ENCODE measurements around the gene ENPP6. TPM values are rescaled to one million over a fixed set of nuclear protein-coding genes. Genes with fewer than 3 reads are reported as not detected.

The ENPP6 gene
- total and polyA plus RNA-seq, 2 experiments from 2014 or later: 0.11 TPM; not detected in 1

GRCh38 chr4:184192933-184193332 lies 24.7 kb downstream of the ENPP6 start (continued):
- TF ChIP-seq EZH2phosphoT487 (IDR thresholded peaks at IDR 0.05; ENCODE audit: unreplicated experiment) (no peak), POLR2AphosphoS5 (IDR thresholded peaks at IDR 0.05; ENCODE audit: low read depth) (no peak), CREB1 (CRISPR knock-in tag; IDR thresholded peaks at IDR 0.05; ENCODE audit: low read depth) (no peak), ZNF331 (CRISPR knock-in tag; IDR thresholded peaks at IDR 0.05; ENCODE audit: low read depth) (no peak), NANOG (IDR thresholded peaks at IDR 0.05; ENCODE audit: borderline replicate concordance) (no peak)
- TF ChIP-seq, protein P1, sequence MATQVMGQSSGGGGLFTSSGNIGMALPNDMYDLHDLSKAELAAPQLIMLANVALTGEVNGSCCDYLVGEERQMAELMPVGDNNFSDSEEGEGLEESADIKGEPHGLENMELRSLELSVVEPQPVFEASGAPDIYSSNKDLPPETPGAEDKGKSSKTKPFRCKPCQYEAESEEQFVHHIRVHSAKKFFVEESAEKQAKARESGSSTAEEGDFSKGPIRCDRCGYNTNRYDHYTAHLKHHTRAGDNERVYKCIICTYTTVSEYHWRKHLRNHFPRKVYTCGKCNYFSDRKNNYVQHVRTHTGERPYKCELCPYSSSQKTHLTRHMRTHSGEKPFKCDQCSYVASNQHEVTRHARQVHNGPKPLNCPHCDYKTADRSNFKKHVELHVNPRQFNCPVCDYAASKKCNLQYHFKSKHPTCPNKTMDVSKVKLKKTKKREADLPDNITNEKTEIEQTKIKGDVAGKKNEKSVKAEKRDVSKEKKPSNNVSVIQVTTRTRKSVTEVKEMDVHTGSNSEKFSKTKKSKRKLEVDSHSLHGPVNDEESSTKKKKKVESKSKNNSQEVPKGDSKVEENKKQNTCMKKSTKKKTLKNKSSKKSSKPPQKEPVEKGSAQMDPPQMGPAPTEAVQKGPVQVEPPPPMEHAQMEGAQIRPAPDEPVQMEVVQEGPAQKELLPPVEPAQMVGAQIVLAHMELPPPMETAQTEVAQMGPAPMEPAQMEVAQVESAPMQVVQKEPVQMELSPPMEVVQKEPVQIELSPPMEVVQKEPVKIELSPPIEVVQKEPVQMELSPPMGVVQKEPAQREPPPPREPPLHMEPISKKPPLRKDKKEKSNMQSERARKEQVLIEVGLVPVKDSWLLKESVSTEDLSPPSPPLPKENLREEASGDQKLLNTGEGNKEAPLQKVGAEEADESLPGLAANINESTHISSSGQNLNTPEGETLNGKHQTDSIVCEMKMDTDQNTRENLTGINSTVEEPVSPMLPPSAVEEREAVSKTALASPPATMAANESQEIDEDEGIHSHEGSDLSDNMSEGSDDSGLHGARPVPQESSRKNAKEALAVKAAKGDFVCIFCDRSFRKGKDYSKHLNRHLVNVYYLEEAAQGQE (IDR thresholded peaks at IDR 0.05; ENCODE audit: unreplicated experiment): no peak

DNA sequence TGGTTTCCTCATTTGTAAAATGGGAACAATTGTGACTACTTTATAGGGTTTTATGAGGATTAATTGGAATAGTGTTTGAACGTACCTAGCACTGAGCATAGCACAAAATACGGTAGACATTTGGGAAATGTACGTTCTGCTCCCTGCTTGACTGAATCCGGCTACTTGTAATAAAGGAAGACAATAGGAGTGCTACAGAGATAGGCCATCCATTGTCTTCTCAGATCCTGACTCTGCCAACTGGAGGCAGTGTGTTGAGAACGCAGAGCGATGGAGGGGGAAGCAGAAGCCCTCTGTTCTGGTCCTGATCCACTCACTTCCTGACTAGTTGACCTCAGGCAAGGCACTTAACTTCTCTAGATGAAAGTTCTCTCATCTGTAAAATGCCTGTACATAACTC lies 26.4 kb downstream of the ENPP6 start:
- Histone ChIP-seq H3K36me3 (ENCODE audit: insufficient read depth) (no peaks in the 10 kb centered on the region), H2AFZ (no peak overlapping the region), H3K4me2 (no peak overlapping the region), H4K20me1 (replicated peaks; ENCODE audit: insufficient read depth) (no peaks in the 10 kb centered on the region), H3K27me3 (ENCODE audit: insufficient read depth) (no peaks in the 10 kb centered on the region), H3K9me2 (ENCODE audit: insufficient read depth) (0 out of 2 replicates have a peak, but pooled peaks cover 3% of the 10 kb centered on the region), H3K27ac (ENCODE audit: low read depth) (no peak overlapping the region), H3K79me2 (replicated peaks; ENCODE audit: insufficient read depth) (no peaks in the 10 kb centered on the region), H3K4me1 (ENCODE audit: insufficient read depth) (no peaks in the 10 kb centered on the region), H3F3A (replicated peaks; ENCODE audit: low read depth) (no peaks in the 10 kb centered on the region), H3K4me3 (no peak overlapping the region)
- ATAC-seq (no peak), DNase-seq (ENCODE audit: low spot score) (no peak)
- H3K4me3 Mint-ChIP-seq: no peak overlapping the region
- peaks cover 15% of the 10 kb centered on the region; the same call in 2 of the 3 replicates for H3K9me3 Mint-ChIP-seq
- peaks cover 11% of the 10 kb centered on the region for H3K36me3 Mint-ChIP-seq (ENCODE audit: low read depth)
- H3K27ac Mint-ChIP-seq: no peak overlapping the region
- no peak for TF ChIP-seq EZH2phosphoT487 (IDR thresholded peaks at IDR 0.05; ENCODE audit: unreplicated experiment)
- TF ChIP-seq CREB1 (CRISPR knock-in tag; IDR thresholded peaks at IDR 0.05; ENCODE audit: low read depth): no peak
- no peak for TF ChIP-seq NANOG (IDR thresholded peaks at IDR 0.05; ENCODE audit: borderline replicate concordance)
- TF ChIP-seq, protein P2, sequence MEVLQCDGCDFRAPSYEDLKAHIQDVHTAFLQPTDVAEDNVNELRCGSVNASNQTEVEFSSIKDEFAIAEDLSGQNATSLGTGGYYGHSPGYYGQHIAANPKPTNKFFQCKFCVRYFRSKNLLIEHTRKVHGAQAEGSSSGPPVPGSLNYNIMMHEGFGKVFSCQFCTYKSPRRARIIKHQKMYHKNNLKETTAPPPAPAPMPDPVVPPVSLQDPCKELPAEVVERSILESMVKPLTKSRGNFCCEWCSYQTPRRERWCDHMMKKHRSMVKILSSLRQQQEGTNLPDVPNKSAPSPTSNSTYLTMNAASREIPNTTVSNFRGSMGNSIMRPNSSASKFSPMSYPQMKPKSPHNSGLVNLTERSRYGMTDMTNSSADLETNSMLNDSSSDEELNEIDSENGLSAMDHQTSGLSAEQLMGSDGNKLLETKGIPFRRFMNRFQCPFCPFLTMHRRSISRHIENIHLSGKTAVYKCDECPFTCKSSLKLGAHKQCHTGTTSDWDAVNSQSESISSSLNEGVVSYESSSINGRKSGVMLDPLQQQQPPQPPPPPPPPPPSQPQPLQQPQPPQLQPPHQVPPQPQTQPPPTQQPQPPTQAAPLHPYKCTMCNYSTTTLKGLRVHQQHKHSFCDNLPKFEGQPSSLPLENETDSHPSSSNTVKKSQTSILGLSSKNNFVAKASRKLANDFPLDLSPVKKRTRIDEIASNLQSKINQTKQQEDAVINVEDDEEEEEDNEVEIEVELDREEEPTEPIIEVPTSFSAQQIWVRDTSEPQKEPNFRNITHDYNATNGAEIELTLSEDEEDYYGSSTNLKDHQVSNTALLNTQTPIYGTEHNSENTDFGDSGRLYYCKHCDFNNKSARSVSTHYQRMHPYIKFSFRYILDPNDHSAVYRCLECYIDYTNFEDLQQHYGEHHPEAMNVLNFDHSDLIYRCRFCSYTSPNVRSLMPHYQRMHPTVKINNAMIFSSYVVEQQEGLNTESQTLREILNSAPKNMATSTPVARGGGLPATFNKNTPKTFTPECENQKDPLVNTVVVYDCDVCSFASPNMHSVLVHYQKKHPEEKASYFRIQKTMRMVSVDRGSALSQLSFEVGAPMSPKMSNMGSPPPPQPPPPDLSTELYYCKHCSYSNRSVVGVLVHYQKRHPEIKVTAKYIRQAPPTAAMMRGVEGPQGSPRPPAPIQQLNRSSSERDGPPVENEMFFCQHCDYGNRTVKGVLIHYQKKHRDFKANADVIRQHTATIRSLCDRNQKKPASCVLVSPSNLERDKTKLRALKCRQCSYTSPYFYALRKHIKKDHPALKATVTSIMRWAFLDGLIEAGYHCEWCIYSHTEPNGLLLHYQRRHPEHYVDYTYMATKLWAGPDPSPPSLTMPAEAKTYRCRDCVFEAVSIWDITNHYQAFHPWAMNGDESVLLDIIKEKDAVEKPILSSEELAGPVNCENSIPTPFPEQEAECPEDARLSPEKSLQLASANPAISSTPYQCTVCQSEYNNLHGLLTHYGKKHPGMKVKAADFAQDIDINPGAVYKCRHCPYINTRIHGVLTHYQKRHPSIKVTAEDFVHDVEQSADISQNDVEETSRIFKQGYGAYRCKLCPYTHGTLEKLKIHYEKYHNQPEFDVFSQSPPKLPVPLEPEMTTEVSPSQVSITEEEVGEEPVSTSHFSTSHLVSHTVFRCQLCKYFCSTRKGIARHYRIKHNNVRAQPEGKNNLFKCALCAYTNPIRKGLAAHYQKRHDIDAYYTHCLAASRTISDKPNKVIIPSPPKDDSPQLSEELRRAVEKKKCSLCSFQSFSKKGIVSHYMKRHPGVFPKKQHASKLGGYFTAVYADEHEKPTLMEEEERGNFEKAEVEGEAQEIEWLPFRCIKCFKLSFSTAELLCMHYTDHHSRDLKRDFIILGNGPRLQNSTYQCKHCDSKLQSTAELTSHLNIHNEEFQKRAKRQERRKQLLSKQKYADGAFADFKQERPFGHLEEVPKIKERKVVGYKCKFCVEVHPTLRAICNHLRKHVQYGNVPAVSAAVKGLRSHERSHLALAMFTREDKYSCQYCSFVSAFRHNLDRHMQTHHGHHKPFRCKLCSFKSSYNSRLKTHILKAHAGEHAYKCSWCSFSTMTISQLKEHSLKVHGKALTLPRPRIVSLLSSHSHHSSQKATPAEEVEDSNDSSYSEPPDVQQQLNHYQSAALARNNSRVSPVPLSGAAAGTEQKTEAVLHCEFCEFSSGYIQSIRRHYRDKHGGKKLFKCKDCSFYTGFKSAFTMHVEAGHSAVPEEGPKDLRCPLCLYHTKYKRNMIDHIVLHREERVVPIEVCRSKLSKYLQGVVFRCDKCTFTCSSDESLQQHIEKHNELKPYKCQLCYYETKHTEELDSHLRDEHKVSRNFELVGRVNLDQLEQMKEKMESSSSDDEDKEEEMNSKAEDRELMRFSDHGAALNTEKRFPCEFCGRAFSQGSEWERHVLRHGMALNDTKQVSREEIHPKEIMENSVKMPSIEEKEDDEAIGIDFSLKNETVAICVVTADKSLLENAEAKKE (CRISPR knock-in tag; IDR thresholded peaks at IDR 0.05): no peak
- TF ChIP-seq EZH2 (IDR thresholded peaks at IDR 0.05; ENCODE audit: low read depth, unreplicated experiment): no peak
- TF ChIP-seq STAT1 (IDR thresholded peaks at IDR 0.05; ENCODE audit: unreplicated experiment): no peak
- no peak for TF ChIP-seq ZNF331 (CRISPR knock-in tag; IDR thresholded peaks at IDR 0.05; ENCODE audit: low read depth)
- H3K4me1 Mint-ChIP-seq: peaks cover 7% of the 10 kb centered on the region
- H3K27me3 Mint-ChIP-seq (ENCODE audit: insufficient read depth, low read depth, poor library complexity): peaks cover 4% of the 10 kb centered on the region
